GM18873 (cell line): Measurements from ENCODE around the gene IRF4.

ENCODE experiments used
- ATAC-seq: cut with Tn5 transposase; IDR thresholded peaks from one replicate; pipeline ENCODE4 v1.9.1; 2021; ENCODE audit warnings: mild to moderate bottlenecking, moderate library complexity, moderate number of reproducible peaks; ENCODE audit not compliant: unreplicated experiment, low FRiP score

Gene IRF4

GRCh38 chr6:453152-453551 lies 61.6 kb downstream of the IRF4 start:
- no peak for ATAC-seq

DNA sequence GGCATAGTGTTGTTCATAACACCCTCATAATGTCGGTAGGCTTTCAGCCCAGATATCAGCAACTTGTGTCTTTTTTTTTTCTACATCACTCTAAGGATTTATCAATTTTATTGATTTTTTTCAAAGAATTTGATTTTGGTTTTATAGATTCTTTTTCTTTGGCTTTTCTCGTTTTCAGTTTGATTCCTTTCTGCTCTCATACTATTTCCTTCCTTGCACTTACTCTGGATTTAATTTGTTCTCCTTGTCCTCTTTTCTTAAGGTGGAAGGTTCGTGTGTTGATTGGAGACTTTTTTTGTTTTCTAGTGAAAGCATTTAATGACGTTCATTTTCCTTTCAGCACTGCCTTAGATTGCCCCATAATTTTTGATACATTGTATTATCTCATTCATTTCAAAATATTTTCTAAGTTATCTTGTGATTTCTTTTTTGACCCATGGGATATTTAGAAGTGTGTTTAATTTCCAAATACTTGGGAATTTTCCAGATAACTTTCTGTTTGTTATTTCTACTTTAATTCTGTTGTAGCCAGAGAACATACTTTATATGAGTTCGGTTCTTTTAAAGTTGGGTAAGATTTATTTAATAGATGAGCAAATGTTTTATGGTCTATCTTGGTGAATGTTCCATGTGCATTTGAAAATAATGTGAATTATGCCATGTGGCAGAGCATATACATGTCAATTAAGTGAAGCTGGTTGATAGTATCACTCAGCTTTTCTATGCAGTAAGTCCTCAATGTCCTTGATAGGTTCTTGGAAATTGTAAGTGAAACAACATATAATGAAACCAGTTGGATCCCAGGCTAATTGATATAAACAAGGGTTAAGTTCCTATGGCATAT lies 62.8 kb downstream of the IRF4 start:
- ATAC-seq = no peak

- ATAC-seq = no peak
Measured at GRCh38 chr6:455006-455585, 63.5 kb downstream of the IRF4 start.

DNA sequence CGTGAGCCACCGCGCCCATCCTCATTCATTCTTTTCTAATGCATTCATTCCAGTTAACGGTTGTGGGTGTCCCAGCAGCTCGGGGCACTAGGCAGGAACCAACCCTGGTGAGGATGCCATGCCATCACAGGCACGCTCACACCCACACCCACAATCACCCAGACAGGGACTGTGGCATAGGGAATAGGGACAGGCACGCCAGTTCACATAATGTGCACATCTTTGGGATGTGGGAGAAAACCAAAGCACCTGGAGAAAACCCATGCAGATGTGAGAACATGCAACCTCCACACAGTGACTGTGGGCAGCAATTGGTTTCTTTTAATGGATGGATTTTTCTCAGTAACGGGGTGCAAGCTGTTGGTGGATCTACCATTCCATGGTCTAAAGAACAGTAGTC lies 64.3 kb downstream of the IRF4 start:
- ATAC-seq = no peak

DNA sequence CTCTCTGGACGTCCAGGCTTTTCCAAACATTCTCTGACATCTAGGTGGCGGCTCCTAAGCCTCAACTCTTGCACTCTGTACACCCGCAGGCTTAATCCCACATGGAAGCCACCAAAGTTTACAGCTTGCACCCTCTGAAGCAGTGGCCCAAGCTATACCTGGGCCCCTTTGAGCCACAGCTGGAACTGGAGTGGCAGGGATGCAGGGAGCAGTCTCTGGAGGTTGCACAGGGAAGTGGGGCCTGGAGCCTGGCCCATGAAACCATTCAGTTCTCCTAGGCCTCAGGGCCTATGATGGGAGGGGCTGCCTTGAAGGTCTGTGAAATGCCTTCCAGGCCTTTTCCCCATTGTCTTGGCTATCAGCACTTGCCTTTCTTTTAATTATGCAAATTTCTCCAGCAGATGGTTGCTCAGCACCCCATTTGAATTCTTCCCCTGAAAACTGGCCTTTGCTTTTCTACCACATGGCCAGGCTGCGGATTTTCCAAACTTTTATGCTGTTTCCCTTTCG lies 64.9 kb downstream of the IRF4 start:
- ATAC-seq = no peak

- ATAC-seq = no peak
Measured at GRCh38 chr6:456887-457286, 65.3 kb downstream of the IRF4 start.
